ENCODE results near the gene TPRN. TPM values are rescaled to one million over a fixed set of nuclear protein-coding genes. Genes with fewer than 3 reads are reported as not detected.
A peak's percentile ranks its signal among the peaks of the same experiment; 100 is the strongest.

The TPRN gene
- total RNA-seq, 1 experiment from 2014 or later: 37.7 TPM

DNA sequence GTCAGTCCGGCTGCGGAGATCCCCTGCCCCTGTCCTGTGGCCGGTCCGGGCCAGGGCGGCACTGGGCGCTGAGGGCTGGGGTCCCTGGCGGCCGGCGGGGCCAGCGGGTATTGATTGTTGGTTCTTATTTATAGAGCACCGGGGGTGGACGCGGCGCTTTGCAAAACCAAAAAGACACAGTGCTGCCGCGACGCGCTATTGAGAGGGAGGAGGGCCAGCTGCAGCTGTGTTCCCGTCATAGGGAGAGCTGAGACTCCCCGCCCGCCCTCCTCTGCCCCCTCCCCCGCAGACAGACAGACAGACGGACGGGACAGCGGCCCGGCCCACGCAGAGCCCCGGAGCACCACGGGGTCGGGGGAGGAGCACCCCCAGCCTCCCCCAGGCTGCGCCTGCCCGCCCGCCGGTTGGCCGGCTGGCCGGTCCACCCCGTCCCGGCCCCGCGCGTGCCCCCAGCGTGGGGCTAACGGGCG is 33.2 kb downstream of the TPRN start:
- Histone ChIP-seq H3K9me3 (no peaks in the 10 kb centered on the region), H3K4me1 (peaks cover 13% of the 10 kb centered on the region), H3K27me3 (replicated peaks; ENCODE audit: control insufficient read depth, insufficient read depth, low read length) (peaks cover 2% of the 10 kb centered on the region; the same call in 1 of the 2 replicates), H3K4me3 (ENCODE audit: low read depth, low read length) (no peak overlapping the region), H3K36me3 (ENCODE audit: control insufficient read depth, insufficient read depth, low read length) (no peaks in the 10 kb centered on the region)
- ChIA-PET CTCF (interaction anchor here (0.6 to 3.1 kb wide), 5 partner anchors 9 to 138 kb away, joined by 3 to 16 read pairs (median 8); partner anchors contain the start of genes ANAPC2 and SSNA1), POLR2A (no interaction called here)
- H3K9me3 Mint-ChIP-seq (ENCODE audit: unreplicated experiment): no peaks in the 10 kb centered on the region
- TF ChIP-seq, protein P1, sequence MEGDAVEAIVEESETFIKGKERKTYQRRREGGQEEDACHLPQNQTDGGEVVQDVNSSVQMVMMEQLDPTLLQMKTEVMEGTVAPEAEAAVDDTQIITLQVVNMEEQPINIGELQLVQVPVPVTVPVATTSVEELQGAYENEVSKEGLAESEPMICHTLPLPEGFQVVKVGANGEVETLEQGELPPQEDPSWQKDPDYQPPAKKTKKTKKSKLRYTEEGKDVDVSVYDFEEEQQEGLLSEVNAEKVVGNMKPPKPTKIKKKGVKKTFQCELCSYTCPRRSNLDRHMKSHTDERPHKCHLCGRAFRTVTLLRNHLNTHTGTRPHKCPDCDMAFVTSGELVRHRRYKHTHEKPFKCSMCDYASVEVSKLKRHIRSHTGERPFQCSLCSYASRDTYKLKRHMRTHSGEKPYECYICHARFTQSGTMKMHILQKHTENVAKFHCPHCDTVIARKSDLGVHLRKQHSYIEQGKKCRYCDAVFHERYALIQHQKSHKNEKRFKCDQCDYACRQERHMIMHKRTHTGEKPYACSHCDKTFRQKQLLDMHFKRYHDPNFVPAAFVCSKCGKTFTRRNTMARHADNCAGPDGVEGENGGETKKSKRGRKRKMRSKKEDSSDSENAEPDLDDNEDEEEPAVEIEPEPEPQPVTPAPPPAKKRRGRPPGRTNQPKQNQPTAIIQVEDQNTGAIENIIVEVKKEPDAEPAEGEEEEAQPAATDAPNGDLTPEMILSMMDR (IDR thresholded peaks at IDR 0.05; ENCODE audit: insufficient read depth in 1 of 2, low read depth in 1 of 2, low read length in 1 of 2, severe bottlenecking in 1 of 2, unreplicated experiment in 1 of 2): no peak
- H3K36me3 Mint-ChIP-seq (ENCODE audit: insufficient read depth, unreplicated experiment): no peaks in the 10 kb centered on the region
- H3K27me3 Mint-ChIP-seq (ENCODE audit: insufficient read depth, unreplicated experiment): peaks cover 8% of the 10 kb centered on the region
- H3K27ac Mint-ChIP-seq (ENCODE audit: unreplicated experiment): no peak overlapping the region
- DNase-seq: no peak
- peak overlapping the region; percentile 79 for H3K4me3 Mint-ChIP-seq (ENCODE audit: unreplicated experiment)
- intact Hi-C loops (cut with micrococcal nuclease; ENCODE audit: unreplicated experiment): loop anchor here (5.0 kb wide), 1 partner anchor 40 kb away; no protein-coding TSS in a partner anchor
- H3K4me1 Mint-ChIP-seq (ENCODE audit: low read depth, unreplicated experiment): peaks cover 6% of the 10 kb centered on the region
- no TSS peak for BruUV-seq (replicated peaks)

DNA sequence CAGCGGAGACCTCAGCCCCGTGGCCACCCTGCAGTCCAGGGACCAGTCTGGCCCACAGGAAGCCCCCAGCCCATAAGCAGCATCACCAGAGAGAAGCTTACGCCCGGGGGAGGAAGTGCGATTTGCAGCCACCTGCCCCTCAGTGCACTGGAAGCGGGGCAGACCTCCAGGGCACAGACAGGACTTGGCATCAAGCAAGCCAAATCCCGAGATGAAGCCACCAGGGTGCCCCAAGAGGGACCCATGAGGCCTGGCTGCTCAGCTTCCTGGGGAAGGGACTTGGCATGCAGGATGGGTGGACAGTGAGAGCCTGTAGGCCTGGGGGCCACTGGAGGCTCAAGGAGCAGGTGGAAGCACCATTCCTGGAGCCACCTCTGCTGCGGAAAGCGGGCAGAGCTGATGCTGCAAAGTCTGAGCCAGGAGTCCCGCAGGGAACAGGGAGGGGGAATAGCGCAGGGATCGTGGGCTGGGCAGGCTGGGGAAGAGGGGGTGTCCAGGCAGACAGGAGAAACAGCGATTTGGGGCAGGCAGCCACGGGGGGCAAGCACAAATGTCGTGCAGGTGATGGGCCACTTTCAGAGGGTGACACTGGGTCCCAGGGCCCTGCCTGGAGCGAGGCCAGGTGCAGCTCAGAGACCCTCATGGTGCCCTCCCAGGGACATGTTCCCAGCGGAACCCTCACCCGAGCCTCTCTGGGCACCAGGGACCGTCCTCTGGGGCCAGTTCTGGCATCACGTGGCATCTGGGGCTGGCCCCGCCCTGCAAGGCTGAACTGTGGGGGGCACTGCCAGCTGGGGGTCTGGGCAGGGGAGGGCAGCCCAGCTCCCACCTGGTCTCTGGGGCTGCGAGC is 33.9 kb downstream of the TPRN start:
- H3K27me3 Mint-ChIP-seq (ENCODE audit: insufficient read depth, unreplicated experiment): peaks cover 8% of the 10 kb centered on the region
- no peak overlapping the region for H3K4me3 ChIP-seq (ENCODE audit: low read depth, low read length)
- no peaks in the 10 kb centered on the region for H3K36me3 Mint-ChIP-seq (ENCODE audit: insufficient read depth, unreplicated experiment)
- no peak for DNase-seq
- H3K27ac Mint-ChIP-seq (ENCODE audit: unreplicated experiment): no peak overlapping the region
- CTCF ChIA-PET: interaction anchor here (0.6 kb wide), 1 partner anchor 111 kb away, joined by 4 read pairs; no protein-coding TSS in a partner anchor
- intact Hi-C loops (cut with micrococcal nuclease; ENCODE audit: unreplicated experiment): loop anchor here (5.0 kb wide), 1 partner anchor 39 kb away; no protein-coding TSS in a partner anchor
- H3K27me3 ChIP-seq (replicated peaks; ENCODE audit: control insufficient read depth, insufficient read depth, low read length): peaks cover 2% of the 10 kb centered on the region; the same call in 1 of the 2 replicates
- TF ChIP-seq, protein P1 (IDR thresholded peaks at IDR 0.05; ENCODE audit: insufficient read depth in 1 of 2, low read depth in 1 of 2, low read length in 1 of 2, severe bottlenecking in 1 of 2, unreplicated experiment in 1 of 2): no peak
- no peaks in the 10 kb centered on the region for H3K9me3 Mint-ChIP-seq (ENCODE audit: unreplicated experiment)
- no peaks in the 10 kb centered on the region for H3K36me3 ChIP-seq (ENCODE audit: control insufficient read depth, insufficient read depth, low read length)
- H3K4me1 ChIP-seq: peaks cover 13% of the 10 kb centered on the region
- H3K4me1 Mint-ChIP-seq (ENCODE audit: low read depth, unreplicated experiment): peaks cover 6% of the 10 kb centered on the region
- no TSS peak for BruUV-seq (replicated peaks)
- H3K4me3 Mint-ChIP-seq (ENCODE audit: unreplicated experiment): peak overlapping the region; percentile 79
- POLR2A ChIA-PET: no interaction called here
- H3K9me3 ChIP-seq: no peaks in the 10 kb centered on the region

DNA sequence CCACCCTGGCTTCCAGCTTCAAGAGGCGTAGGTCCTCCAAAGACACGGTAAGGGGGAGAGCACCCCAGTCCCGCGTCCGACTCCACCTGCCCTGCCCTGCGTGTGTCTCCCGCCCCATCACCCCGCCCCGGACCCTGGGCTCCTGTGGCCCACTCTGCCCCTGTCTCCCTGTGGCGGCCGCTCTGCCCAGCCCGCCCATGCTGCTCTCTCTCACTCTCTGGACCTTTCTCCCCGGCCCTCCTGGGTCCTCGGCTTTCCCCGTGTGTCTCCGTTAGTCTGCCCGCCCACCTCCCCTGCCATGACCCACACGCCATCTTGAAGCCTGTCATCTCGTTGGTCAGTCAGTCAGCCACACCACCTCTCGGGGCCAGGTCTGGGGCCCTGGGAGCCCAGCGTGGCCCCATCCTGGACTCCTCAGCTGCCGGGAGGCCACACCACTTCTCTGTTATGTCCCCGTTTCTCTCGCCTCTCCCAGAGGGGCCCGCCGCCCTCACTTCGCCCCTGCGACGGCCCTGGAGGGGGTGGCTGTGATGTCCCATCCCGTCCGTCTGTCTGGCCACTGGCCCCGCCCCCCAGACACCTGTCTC is 35.2 kb downstream of the TPRN start:
- Mint-ChIP-seq H3K9me3 (ENCODE audit: unreplicated experiment) (no peaks in the 10 kb centered on the region), H3K36me3 (ENCODE audit: insufficient read depth, unreplicated experiment) (no peaks in the 10 kb centered on the region), H3K27ac (ENCODE audit: unreplicated experiment) (no peak overlapping the region), H3K27me3 (ENCODE audit: insufficient read depth, unreplicated experiment) (peaks cover 8% of the 10 kb centered on the region), H3K4me1 (ENCODE audit: low read depth, unreplicated experiment) (peaks cover 6% of the 10 kb centered on the region), H3K4me3 (ENCODE audit: unreplicated experiment) (no peak overlapping the region)
- H3K9me3 ChIP-seq: no peaks in the 10 kb centered on the region
- no peak overlapping the region for H3K4me3 ChIP-seq (ENCODE audit: low read depth, low read length)
- H3K27me3 ChIP-seq (replicated peaks; ENCODE audit: control insufficient read depth, insufficient read depth, low read length): peaks cover 2% of the 10 kb centered on the region; the same call in 1 of the 2 replicates
- H3K4me1 ChIP-seq: peaks cover 13% of the 10 kb centered on the region
- no peaks in the 10 kb centered on the region for H3K36me3 ChIP-seq (ENCODE audit: control insufficient read depth, insufficient read depth, low read length)
- ChIA-PET POLR2A (no interaction called here), CTCF (no interaction called here)
- DNase-seq: no peak
- intact Hi-C loops (cut with micrococcal nuclease; ENCODE audit: unreplicated experiment): loop anchor here (5.0 kb wide), 1 partner anchor 38 kb away; no protein-coding TSS in a partner anchor
- TF ChIP-seq, protein P1 (IDR thresholded peaks at IDR 0.05; ENCODE audit: insufficient read depth in 1 of 2, low read depth in 1 of 2, low read length in 1 of 2, severe bottlenecking in 1 of 2, unreplicated experiment in 1 of 2): no peak
- no TSS peak for BruUV-seq (replicated peaks)
